ENCODE results near the gene WASF2. TPM values are rescaled to one million over a fixed set of nuclear protein-coding genes. Genes with fewer than 3 reads are reported as not detected.
"Not testable (repeated sequence)": the region's sequence is repeated elsewhere in the genome, so short reads cannot be mapped to it uniquely, and the experiment has no call there.

WASF2 gene
- total RNA-seq, 3 donors from 2014 or later: 82.2 to 98.7 (median 87.1) TPM

- Mint-ChIP-seq H3K27me3 (ENCODE audit: low read depth) (no peaks in the 10 kb centered on the region), H3K9me3 (no peaks in the 10 kb centered on the region), H3K36me3 (ENCODE audit: insufficient read depth) (no peaks in the 10 kb centered on the region), H3K4me1 (ENCODE audit: low read depth) (peaks cover 11% of the 10 kb centered on the region), H3K4me3 (no peak overlapping the region)
- no peak for ATAC-seq
- DNase-seq: no peak
These were observed 24.0 kb upstream of the WASF2 start for GRCh38 chr1:27513958-27514357.

DNA sequence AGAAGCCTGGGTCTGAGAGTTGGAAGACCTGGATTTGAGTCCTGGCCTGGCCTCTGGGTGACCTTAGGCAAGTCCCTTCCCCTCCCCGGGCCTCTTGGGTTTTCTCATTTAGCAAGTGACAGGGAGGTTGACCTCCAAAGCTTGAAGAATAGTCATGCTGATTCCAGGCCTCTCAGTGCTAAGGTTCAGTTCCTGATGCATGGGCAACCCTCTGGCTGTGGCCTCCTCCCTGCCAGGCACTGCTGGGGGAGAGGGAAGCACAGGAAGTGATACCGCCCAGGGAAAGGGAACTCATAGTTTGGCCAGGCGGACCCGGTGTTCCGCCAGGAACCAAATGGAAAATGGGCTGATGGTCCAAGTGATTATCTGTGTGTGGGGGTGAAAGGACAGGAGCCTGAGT, 23.6 kb upstream of the WASF2 start:
- H3K36me3 Mint-ChIP-seq (ENCODE audit: insufficient read depth): no peaks in the 10 kb centered on the region
- peaks cover 8% of the 10 kb centered on the region for H3K4me1 Mint-ChIP-seq (ENCODE audit: low read depth)
- H3K9me3 Mint-ChIP-seq: no peaks in the 10 kb centered on the region
- ATAC-seq (no peak), DNase-seq (no peak)
- H3K27me3 Mint-ChIP-seq (ENCODE audit: low read depth): no peaks in the 10 kb centered on the region
- H3K4me3 Mint-ChIP-seq: no peak overlapping the region

- DNase-seq (no peak), ATAC-seq (no peak)
- no peak overlapping the region for H3K4me3 Mint-ChIP-seq
- H3K27me3 Mint-ChIP-seq (ENCODE audit: low read depth): no peaks in the 10 kb centered on the region
- no peaks in the 10 kb centered on the region for H3K4me1 Mint-ChIP-seq (ENCODE audit: low read depth)
- H3K9me3 Mint-ChIP-seq: no peaks in the 10 kb centered on the region
- H3K36me3 Mint-ChIP-seq (ENCODE audit: insufficient read depth): no peaks in the 10 kb centered on the region
These were observed 19.4 kb upstream of the WASF2 start for GRCh38 chr1:27509127-27510080.

GRCh38 chr1:27507960-27508665, 18.1 kb upstream of the WASF2 start:
- no peak overlapping the region for H3K4me3 Mint-ChIP-seq
- ATAC-seq (no peak), DNase-seq (no peak)
- H3K4me1 Mint-ChIP-seq (ENCODE audit: low read depth): no peaks in the 10 kb centered on the region
- H3K36me3 Mint-ChIP-seq (ENCODE audit: insufficient read depth): no peaks in the 10 kb centered on the region
- H3K9me3 Mint-ChIP-seq: no peaks in the 10 kb centered on the region
- no peaks in the 10 kb centered on the region for H3K27me3 Mint-ChIP-seq (ENCODE audit: low read depth)

DNA sequence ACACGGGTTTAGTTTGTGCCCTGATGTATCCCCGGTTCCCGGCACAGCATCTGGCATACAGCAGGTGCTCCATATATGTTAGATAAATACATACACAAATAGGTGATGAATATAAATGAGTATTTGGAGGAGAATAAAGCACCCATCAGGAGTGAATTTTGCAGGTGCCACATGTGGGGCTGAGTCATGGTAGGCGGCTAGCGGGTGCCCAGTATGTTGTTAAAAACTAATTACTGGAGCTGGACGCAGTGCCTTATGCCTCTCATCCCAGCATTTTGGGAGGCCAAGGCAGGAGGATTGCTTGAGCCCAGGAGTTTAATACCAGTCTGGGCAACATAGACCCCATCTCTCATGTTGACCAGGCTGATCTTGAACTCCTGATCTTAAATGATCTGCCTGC, 16.7 kb upstream of the WASF2 start:
- Mint-ChIP-seq H3K27me3 (ENCODE audit: low read depth) (no peaks in the 10 kb centered on the region), H3K9me3 (no peaks in the 10 kb centered on the region), H3K36me3 (ENCODE audit: insufficient read depth) (no peaks in the 10 kb centered on the region), H3K4me3 (no peak overlapping the region), H3K4me1 (ENCODE audit: low read depth) (no peaks in the 10 kb centered on the region)
- ATAC-seq (no peak), DNase-seq (no peak)

DNA sequence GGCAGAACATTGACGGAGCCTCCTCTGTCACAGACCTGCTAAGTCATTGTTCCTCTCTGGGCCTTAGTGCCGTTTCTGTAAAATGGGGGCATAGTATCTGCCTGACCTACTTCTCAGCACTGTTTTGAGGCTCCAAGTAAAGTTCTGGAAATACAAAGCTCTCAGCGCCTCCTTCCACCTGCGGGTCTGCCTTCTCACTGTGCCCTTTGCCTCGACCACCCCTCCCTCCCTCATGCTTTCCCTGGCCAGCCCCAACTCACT, 15.4 kb upstream of the WASF2 start:
- H3K9me3 Mint-ChIP-seq: no peaks in the 10 kb centered on the region
- H3K4me3 Mint-ChIP-seq: no peak overlapping the region
- H3K36me3 Mint-ChIP-seq (ENCODE audit: insufficient read depth): no peaks in the 10 kb centered on the region
- no peaks in the 10 kb centered on the region for H3K4me1 Mint-ChIP-seq (ENCODE audit: low read depth)
- H3K27me3 Mint-ChIP-seq (ENCODE audit: low read depth): no peaks in the 10 kb centered on the region
- DNase-seq (no peak), ATAC-seq (no peak)

- Mint-ChIP-seq H3K36me3 (ENCODE audit: insufficient read depth) (no peaks in the 10 kb centered on the region), H3K9me3 (no peaks in the 10 kb centered on the region), H3K4me3 (no peak overlapping the region), H3K27me3 (ENCODE audit: low read depth) (no peaks in the 10 kb centered on the region), H3K4me1 (ENCODE audit: low read depth) (no peaks in the 10 kb centered on the region)
- DNase-seq: no peak
- ATAC-seq: no peak
These were observed 14.8 kb upstream of the WASF2 start for GRCh38 chr1:27504588-27505419.

DNA sequence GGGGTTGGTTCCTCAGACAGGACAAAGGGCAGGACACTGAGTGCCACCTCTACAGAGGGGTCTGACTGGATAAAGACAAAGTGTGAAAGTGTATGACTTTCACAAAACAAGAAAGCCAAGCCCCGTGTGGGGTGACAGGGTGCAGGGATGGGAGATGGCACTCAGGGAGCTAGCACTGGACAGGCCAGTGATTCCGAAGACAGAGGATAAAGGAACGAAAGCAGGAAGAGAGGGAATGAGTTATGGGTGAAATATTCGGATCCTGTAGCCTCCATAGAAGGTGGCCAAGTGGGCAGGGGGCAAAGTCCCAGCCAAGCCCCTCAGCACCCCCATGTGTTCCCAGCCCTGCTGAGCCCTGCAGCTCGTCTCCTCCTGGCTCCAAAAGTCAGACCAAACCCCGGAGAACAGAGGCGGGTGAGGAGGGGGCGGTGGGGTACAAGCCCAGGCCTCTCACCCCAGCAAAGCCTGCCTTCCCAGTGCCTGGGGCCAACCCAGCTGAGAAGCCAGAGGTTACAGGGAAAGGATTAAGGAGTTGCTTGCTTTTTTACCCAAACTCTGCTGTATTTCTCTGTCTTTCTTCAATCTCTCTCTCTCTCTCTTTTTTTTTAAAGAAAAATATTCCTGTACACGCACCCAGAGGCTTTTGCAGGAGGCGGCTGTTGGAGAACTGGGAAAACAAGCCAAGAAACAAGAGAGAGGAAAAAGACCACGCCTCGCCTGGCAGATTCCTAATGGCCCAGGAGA, 14.0 kb upstream of the WASF2 start:
- Mint-ChIP-seq H3K4me3 (no peak overlapping the region), H3K9me3 (no peaks in the 10 kb centered on the region), H3K36me3 (ENCODE audit: insufficient read depth) (no peaks in the 10 kb centered on the region), H3K27me3 (ENCODE audit: low read depth) (no peaks in the 10 kb centered on the region), H3K4me1 (ENCODE audit: low read depth) (no peaks in the 10 kb centered on the region)
- DNase-seq (no peak), ATAC-seq (no peak)

DNA sequence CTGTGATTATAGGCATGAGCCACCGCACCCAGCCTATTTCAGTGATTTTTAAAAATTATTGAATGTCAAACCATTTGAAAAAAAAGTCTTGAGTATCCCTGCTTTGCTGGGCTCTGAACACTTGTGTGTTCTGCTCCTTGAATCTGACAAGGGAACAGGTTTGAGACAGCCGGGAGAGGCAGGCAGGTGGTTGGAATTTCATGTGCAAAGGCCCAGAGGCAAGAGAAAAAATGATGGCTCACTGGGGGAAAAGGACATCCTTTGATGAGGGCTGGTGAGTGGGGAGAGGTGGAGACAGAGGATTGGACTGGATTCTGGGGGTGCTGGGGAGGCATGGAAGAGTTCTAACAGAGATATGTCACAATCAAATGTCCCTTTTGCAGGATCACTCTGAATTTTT, 13.1 kb upstream of the WASF2 start:
- no peaks in the 10 kb centered on the region for H3K27me3 Mint-ChIP-seq (ENCODE audit: low read depth)
- ATAC-seq: no peak
- no peak overlapping the region for H3K4me3 Mint-ChIP-seq
- no peaks in the 10 kb centered on the region for H3K4me1 Mint-ChIP-seq (ENCODE audit: low read depth)
- DNase-seq: no peak
- H3K9me3 Mint-ChIP-seq: no peaks in the 10 kb centered on the region
- H3K36me3 Mint-ChIP-seq (ENCODE audit: insufficient read depth): no peaks in the 10 kb centered on the region

DNA sequence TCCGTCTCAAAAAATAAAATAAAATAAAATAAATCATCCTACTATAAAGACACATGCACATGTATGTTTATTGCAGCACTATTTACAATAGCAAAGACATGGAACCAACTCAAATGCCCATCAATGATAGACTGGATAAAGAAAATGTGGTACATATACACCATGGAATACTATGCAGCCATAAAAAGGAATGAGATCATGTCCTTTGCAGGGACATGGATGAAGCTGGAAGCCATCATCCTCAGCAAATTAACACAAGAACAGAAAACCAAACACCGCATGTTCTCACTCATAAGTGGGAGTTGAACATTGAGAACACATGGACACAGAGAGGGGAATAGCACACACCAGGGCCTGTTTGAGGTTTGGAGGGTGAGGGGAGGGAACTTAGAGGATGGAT, 11.2 kb upstream of the WASF2 start:
- DNase-seq; H3K9me3 Mint-ChIP-seq; H3K4me3 Mint-ChIP-seq; ATAC-seq; H3K27me3 Mint-ChIP-seq (ENCODE audit: low read depth); H3K36me3 Mint-ChIP-seq (ENCODE audit: insufficient read depth); H3K4me1 Mint-ChIP-seq (ENCODE audit: low read depth): not testable (repeated sequence)

DNA sequence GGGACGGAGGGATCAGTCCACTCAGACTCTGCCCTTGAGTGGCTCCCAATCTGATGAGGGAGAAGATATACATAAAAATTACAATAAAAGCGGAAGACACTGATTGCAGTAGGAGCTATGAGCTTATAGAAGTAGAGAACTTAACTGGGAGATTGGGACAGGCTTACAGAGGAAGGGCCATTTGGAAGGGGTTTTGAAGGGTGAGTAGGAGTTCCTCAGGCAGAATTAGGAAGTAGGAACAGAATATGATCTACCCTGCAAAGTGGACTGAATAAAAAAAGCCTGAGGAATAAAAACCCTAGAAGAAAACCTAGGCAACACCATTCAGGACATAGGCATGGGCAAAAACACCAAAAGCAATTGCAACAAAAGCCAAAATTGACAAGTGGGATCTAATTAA, 9.2 kb upstream of the WASF2 start:
- no peak for ATAC-seq
- no peaks in the 10 kb centered on the region for H3K36me3 Mint-ChIP-seq (ENCODE audit: insufficient read depth)
- no peaks in the 10 kb centered on the region for H3K27me3 Mint-ChIP-seq (ENCODE audit: low read depth)
- H3K4me3 Mint-ChIP-seq: no peak overlapping the region
- H3K9me3 Mint-ChIP-seq: no peaks in the 10 kb centered on the region
- no peaks in the 10 kb centered on the region for H3K4me1 Mint-ChIP-seq (ENCODE audit: low read depth)
- DNase-seq: no peak

DNA sequence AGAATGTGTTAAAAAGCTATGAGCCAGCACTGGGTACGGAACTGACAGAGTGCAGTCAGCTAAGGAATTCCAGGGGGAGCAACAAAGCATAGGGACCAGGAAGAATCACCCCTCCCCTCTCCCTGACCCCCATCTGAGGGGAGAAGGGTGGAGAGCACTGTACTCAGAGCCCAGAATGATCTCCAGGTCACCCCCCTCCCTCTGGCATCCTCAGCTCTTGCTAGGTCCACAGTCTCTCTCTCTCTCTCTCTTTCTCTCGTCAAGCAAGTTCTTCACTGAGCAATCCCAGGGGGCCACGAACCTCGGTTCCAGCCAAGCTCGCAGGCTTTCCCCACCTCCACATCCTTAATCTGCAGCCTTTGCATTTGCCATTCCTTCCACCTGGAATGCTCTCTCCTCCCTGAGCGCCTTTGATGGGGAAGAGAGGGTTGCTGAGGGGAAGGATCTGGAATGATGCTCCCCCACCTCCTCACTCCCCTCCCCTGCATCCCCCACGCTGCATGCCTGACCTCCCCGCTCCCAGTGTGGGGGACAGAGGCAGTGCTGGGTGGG, 6.7 kb upstream of the WASF2 start:
- H3K9me3 Mint-ChIP-seq: no peaks in the 10 kb centered on the region
- H3K36me3 Mint-ChIP-seq (ENCODE audit: insufficient read depth): no peaks in the 10 kb centered on the region
- H3K4me3 Mint-ChIP-seq: no peak overlapping the region
- H3K27me3 Mint-ChIP-seq (ENCODE audit: low read depth): no peaks in the 10 kb centered on the region
- no peak for ATAC-seq
- no peak for DNase-seq
- peaks cover 5% of the 10 kb centered on the region for H3K4me1 Mint-ChIP-seq (ENCODE audit: low read depth)

DNA sequence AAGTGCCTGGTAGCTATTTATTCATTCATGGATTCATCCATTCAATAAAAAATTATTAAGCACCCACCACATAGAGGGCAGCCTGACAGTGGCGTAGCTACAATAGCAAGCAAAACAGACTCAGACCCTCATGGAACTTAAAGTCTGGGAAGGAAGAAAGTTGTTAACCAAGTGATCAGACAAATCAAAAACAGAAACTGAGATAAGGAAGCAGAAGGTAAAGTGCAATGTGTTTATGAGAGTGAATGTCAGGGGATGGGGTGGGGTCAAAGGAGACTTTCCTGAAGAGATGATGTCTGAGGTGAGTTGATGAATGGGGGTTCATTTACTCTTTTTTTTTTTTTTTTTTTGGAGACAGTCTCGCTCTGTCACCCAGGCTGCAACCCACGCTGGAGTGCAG, 2.8 kb upstream of the WASF2 start:
- Mint-ChIP-seq H3K4me3 (no peak overlapping the region), H3K9me3 (no peaks in the 10 kb centered on the region), H3K36me3 (ENCODE audit: insufficient read depth) (no peaks in the 10 kb centered on the region), H3K27me3 (ENCODE audit: low read depth) (no peaks in the 10 kb centered on the region), H3K4me1 (ENCODE audit: low read depth) (peaks cover 24% of the 10 kb centered on the region)
- ATAC-seq (no peak), DNase-seq (no peak)
